Measurements from ENCODE around the gene DHRS7B. TPM values are rescaled to one million over a fixed set of nuclear protein-coding genes. Genes with fewer than 3 reads are reported as not detected.

The DHRS7B gene
- total RNA-seq, 2 donors from 2014 or later, result 30.5 to 44.5 TPM

DNA sequence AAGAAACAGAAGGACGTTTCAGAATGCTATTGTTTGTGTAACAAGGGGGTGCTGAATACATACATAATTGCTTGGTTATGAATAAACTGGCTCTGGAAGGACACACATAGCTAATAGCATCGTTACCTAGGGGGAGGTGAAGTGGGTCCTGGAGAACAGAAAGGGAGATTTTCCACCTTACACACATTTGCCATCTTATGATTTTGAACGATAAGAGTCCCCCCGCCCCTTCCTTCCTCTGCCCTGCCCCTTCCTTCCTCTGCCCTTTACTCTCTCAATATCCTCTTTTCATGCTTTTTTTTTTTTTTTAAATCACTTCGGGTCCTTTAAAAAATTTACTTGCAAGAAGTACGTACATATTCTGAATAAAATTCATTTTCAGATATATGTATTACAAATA, 902 bp upstream of the DHRS7B start:
- Histone ChIP-seq H3K27me3 (replicated peaks; ENCODE audit: insufficient read depth) (no peaks in the 10 kb centered on the region), H3K4me1 (ENCODE audit: control insufficient read depth in 1 of 2, low read depth in 2 of 2) (peaks cover 0 to 15% of the 10 kb centered on the region in 2 donors), H3K36me3 (no peaks in the 10 kb centered on the region), H3K9me3 (no peaks in the 10 kb centered on the region), H3K4me3 (no peak overlapping the region), H3K27ac (no peak overlapping the region)
- TF ChIP-seq CTCF (IDR thresholded peaks at IDR 0.05), result no peak
- no peak for ATAC-seq (ENCODE audit: insufficient number of reproducible peaks, low FRiP score, low read depth)
- no peak for DNase-seq (ENCODE audit: low spot score)

DNA sequence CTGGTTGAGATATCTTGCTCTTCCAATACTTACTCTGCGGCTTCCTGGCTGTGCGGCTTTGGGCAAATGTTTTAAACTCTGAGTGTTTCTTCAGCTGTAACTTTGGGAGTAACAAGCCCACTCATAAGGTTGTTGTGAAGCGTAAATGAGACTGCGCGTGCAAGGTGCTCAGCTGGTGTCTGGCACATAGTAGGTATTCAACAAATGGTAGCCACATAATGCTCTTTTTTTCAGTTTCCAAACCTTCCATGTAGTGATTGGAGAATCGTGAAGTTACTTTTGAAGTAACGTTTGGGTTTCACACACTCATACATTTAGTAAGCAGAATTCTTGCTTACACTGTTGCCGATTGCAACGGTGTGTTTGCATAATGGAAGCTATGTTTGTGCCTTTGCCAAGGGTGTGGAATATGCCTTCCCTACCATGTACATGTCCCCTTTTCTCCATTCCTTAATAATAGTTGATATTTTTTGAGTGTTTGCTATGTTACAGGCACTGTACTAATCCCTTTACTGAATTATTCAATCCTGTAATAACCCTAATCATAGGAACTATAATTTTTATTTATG, 829 bp downstream of the DHRS7B start:
- DNase-seq (ENCODE audit: low spot score) (no peak), ATAC-seq (ENCODE audit: insufficient number of reproducible peaks, low FRiP score, low read depth) (no peak)
- Histone ChIP-seq H3K4me3 (peak overlapping the region; percentile 81), H3K4me1 (ENCODE audit: control insufficient read depth in 1 of 2, low read depth in 2 of 2) (peaks cover 2 to 15% of the 10 kb centered on the region in 2 donors), H3K27me3 (replicated peaks; ENCODE audit: insufficient read depth) (no peaks in the 10 kb centered on the region), H3K36me3 (no peaks in the 10 kb centered on the region), H3K9me3 (no peaks in the 10 kb centered on the region), H3K27ac (peak overlapping the region; percentile 83 to 89)
- no peak for TF ChIP-seq CTCF (IDR thresholded peaks at IDR 0.05)

- H3K4me1 ChIP-seq (ENCODE audit: control insufficient read depth in 1 of 2, low read depth in 2 of 2), result peaks cover 3 to 15% of the 10 kb centered on the region in 2 donors
- no peak for DNase-seq (ENCODE audit: low spot score)
- H3K27me3 ChIP-seq (replicated peaks; ENCODE audit: insufficient read depth), result no peaks in the 10 kb centered on the region
- H3K4me3 ChIP-seq, result no peak overlapping the region
- H3K9me3 ChIP-seq, result no peaks in the 10 kb centered on the region
- ATAC-seq (ENCODE audit: insufficient number of reproducible peaks, low FRiP score, low read depth), result no peak
- no peak overlapping the region for H3K27ac ChIP-seq
- no peaks in the 10 kb centered on the region for H3K36me3 ChIP-seq
- TF ChIP-seq CTCF (IDR thresholded peaks at IDR 0.05), result peak; percentile 39
Measured at GRCh38 chr17:21129023-21129681, 2.4 kb downstream of the DHRS7B start.

GRCh38 chr17:21131137-21131536, 4.4 kb downstream of the DHRS7B start:
- H3K4me1 ChIP-seq (ENCODE audit: control insufficient read depth in 1 of 2, low read depth in 2 of 2), result peaks cover 3 to 15% of the 10 kb centered on the region in 2 donors
- H3K4me3 ChIP-seq, result no peak overlapping the region
- H3K9me3 ChIP-seq, result no peaks in the 10 kb centered on the region
- no peak for TF ChIP-seq CTCF (IDR thresholded peaks at IDR 0.05)
- DNase-seq (ENCODE audit: low spot score), result no peak
- H3K27ac ChIP-seq, result no peak overlapping the region
- H3K36me3 ChIP-seq, result no peaks in the 10 kb centered on the region
- no peak for ATAC-seq (ENCODE audit: insufficient number of reproducible peaks, low FRiP score, low read depth)
- H3K27me3 ChIP-seq (replicated peaks; ENCODE audit: insufficient read depth), result no peaks in the 10 kb centered on the region

- Histone ChIP-seq H3K9me3 (no peaks in the 10 kb centered on the region), H3K4me3 (no peak overlapping the region), H3K4me1 (ENCODE audit: control insufficient read depth in 1 of 2, low read depth in 2 of 2) (peaks cover 3 to 10% of the 10 kb centered on the region in 2 donors), H3K27ac (no peak overlapping the region), H3K36me3 (no peaks in the 10 kb centered on the region), H3K27me3 (replicated peaks; ENCODE audit: insufficient read depth) (no peaks in the 10 kb centered on the region)
- no peak for TF ChIP-seq CTCF (IDR thresholded peaks at IDR 0.05)
- DNase-seq (ENCODE audit: low spot score) (no peak), ATAC-seq (ENCODE audit: insufficient number of reproducible peaks, low FRiP score, low read depth) (no peak)
Measured at GRCh38 chr17:21132428-21132827, 5.7 kb downstream of the DHRS7B start.

Measured in thoracic aorta (tissue), 2 donors.